Colon (tissue), 2 donors: ENCODE measurements around the gene C2orf72.
"Not testable (repeated sequence)": the region's sequence is repeated elsewhere in the genome, so short reads cannot be mapped to it uniquely, and the experiment has no call there.

Experiments
- FAIRE-seq: peaks from 2 replicates; lab custom pipeline; 2012; peaks lifted over from hg19 to GRCh38; lab: Jason Lieb, UNC
- donor health status: control.
- donor health status: control.

Gene C2orf72

DNA sequence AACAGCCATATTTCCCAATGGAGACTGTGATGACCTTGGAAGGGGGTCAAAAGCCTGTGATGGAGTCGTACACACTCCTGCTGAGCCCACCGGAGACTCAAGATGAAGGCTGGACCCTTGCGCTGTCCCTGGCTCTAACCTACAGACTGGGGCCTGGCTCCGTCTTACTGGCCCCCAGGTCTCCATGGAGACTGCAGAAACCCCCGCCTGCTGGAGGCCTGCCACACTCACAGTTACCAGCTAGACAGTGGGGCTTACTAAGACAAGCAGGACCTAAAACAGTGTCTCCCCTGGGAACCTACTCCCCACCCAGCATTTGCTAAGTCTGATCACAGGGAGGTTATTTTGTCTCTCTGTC, 9.6 kb downstream of the C2orf72 start:
- no peak for FAIRE-seq

DNA sequence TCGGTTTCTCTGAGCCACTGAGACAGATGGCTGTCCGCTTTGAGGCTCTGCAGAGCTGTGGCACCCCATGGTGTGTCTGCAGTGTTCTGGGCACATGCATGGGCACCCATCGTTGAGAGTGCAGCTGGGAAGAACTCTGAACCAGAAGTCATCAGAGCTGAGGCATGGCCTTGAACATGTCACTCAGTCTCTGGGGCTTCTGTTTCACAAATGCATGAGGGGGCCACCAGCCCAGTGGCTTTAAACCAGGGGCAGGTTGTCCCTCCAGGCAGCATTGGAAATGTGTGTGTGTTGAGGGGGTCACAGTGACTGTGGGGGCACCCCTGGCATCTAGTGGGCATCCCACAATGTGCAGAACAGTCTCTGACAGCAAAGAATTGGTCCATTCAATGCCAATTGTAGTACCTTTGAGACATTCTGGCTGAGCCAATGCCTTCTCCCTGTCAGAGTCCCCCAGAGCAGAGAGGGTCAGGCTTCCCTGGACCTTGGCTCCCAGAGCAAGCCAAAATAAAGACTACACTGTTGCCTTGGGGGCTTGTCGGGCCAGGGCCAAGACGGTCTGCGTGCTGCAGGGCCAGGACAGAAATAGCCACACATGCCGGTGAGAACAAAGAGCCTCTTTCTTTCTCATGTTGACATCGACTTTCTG, 10.1 kb downstream of the C2orf72 start:
- FAIRE-seq: no peak

GRCh38 chr2:231047923-231048915, 10.9 kb downstream of the C2orf72 start:
- FAIRE-seq: no peak

DNA sequence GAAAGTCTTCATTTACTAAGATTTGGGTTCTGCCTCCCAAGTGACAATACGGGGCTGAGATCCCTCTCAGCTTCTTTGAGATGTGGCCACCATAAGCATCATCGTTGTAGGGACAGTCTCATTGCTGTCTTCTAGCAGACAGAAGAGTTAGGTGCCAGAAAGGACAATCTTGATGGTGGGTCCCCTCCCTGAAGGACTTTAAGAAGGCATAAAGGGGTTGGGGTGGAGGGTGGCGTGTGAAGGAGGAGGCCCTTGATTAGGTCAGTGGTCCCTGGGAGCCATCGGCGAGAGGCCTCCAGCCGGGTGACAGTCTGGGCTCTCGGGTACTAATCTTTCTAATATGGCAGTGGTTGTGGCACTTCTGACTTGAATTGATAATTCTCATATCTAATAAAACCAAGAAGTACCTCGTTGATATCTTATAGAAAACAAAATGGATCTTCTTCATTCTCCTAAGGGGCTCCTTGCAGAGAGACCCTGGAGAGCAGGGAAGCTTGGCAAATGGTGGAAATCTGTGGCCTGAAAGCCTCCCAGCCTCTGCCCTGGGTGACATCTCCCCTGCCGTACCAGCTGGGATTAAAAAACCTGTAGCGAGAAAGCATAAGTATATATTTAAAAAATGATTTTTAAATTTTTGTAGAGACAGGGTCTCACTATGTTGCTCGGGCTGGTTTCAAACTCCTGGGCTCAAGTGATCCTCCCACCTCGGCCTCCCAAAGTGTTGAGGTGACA, 12.1 kb downstream of the C2orf72 start:
- FAIRE-seq: no peak

- FAIRE-seq: no peak
Measured at GRCh38 chr2:231050018-231050901, 12.9 kb downstream of the C2orf72 start.

- no peak for FAIRE-seq
Measured at GRCh38 chr2:231051116-231051515, 13.8 kb downstream of the C2orf72 start.

DNA sequence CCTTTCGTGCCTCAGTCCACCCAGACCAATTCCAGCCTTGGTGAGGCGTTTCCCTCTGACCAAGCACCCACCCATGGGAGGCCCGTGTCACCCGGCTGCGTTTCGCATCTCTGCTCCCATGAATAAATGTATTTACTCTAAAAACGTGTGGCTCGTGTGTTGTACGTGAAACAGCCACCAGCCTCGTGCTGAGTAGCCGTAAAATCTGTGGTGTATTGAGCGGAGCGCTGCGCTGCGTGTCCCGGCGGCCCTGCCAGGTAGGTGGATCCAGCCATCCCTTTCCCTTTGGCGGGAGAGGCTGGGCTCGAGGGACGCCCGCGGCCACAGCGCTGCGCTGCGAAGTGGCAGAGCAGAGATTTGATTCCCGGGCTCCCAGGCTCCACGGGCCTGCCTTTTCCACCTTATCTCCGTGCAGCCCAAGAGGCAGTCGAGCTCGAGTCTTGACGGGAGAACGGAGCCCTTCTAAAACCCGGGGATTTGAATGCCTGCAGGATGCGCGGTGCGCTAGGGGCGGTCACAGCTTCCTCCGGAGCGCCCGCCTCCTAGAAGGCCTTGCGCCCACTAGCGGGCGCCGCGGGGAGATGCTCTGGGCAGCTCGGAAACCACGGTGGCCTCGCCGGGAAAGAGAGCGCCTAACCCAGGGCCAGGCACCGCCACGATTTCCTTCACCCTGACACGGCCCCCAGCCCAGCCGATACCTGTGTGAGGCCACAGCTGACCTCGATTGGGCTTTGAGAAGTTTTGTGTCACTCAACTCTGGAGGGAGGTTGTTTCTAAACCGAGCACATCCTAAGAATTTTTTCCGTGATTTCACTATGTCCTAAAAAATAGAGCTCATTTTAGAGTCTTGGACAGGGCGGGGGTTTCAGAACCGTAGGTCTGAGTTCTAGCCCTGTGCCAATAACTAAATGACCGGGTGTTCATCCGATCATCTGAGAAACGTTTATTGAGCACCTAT, 15.4 kb downstream of the C2orf72 start:
- no peak for FAIRE-seq

- no peak for FAIRE-seq
Measured at GRCh38 chr2:231053846-231054245, 16.5 kb downstream of the C2orf72 start.

DNA sequence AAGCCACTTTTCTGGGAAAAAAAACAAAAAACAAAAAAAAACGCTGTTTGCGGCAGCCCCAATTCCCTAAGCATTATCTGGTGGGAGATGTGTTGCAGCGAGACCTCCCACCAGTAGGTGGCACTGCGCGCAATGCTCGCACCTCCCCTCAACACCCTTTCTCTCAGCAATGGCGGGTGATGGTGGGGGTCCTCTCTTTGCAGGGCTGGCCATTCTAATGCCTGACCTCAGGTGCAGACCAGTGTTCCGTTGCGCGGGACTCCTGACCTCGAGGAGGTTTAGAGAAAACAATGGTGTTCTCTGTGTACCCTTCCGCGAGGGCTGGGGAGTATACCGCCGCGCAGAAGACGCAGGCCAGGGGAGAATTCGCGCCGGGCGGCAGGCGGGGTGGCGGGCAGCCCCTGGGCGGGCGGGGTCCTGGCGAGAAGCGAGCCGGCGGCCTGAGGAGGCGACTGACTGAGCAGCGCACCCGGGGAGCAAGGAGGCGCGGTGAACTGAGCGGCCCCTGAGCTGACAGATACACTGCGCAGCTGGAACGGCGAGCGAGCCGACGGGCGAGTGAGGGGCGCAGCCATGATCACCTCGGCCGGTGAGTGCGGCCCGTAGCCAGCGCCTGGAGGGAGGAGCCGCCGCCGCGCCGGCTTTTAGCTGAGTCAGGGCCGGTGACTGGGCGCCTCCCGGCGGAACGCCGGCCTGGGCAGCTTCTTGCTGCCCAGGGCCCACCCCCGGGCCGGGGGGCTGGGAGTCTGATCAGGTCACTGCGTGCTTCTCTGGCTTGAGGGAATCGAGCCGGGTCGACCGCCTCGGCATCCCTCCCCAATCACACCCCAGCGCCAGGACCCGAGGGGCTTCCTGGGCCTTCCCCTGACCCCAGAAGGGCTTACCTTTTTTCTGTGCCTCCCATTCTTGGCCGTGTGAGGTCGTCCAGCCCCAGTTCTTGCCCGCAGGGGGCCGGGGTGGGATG, 19.4 kb downstream of the C2orf72 start, which contains the start of gene PSMD1:
Gene PSMD1 (plus strand): TSS at position 415 of the 964 bp plus-strand sequence. CDS start 159 bp downstream, at position 574.
- FAIRE-seq: no peak

DNA sequence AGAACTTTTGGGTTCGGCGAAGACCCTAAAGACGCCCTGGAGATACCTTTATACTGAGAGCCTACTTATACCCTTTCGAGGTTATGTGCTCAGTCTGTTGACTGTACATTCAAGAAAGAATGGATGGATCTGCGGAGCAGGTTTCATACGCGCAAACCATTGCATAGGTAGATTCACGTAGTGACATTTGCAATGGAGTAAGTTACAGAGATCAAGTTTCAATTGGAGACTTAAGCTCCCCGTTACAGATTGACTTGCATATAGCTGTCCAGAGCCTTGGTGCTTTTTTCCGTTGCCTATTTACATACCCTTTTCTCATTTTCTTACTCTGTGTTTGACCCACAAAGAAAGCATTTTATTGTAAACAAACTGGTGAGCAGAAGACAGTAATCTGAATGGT, 20.3 kb downstream of the C2orf72 start:
- no peak for FAIRE-seq

GRCh38 chr2:231058761-231059550, 21.6 kb downstream of the C2orf72 start:
- FAIRE-seq: no peak

DNA sequence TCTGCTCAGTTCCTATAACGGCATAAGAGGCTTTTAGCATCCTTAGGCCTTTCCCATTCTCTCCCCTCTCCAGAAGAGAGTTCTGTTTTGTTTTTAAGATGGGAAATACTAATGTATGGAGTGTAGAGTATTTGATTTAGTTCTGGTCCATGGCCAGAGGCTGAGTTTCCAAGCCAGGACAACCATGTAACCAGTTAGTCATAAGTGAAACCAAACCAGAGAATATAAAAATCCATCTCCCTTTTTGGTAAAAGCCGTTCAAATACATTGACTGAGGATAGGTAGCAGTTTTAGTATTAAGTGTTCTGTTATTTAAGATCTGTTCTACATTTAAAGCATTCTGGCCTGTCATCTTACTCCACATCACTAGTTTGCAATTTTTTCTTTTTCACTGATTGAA, 22.4 kb downstream of the C2orf72 start:
- no peak for FAIRE-seq

DNA sequence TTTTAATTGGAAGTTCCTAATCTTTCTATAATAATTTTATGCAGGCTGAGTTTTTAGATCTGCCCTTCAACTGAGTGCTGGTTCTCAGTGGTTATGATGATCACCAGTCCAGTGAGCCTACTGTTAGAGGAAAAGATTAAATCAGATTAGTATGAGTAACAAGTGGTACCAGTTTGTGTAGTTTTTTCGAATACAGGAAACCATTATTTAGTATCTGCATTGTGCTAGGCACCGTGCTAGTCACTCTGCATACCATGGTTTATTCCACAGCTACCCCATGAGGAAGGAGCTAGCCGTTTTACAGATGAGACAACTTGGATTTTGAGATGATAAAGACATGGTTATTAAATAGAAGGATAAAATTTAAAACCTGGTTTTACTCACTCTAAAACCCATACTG, 25.5 kb downstream of the C2orf72 start:
- FAIRE-seq: no peak

DNA sequence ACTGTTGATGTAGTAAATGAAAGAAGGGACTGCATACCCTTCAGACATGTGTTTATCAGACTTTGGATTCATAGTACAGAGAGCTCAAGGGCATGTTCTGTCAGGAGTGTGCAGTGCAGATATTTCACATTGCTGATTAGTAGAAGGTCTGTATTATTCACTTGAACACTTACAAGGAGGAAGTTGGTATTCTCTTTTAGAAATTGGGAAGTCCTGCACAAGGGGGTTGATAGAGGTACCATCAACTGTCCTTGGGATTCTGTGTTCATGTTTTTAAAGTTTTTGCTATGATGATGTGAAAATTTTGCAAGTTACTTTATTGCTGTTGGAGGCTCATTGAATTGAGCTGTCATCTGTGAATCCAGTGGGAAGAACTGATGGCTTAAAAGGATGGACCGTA, 26.0 kb downstream of the C2orf72 start:
- FAIRE-seq: no peak

DNA sequence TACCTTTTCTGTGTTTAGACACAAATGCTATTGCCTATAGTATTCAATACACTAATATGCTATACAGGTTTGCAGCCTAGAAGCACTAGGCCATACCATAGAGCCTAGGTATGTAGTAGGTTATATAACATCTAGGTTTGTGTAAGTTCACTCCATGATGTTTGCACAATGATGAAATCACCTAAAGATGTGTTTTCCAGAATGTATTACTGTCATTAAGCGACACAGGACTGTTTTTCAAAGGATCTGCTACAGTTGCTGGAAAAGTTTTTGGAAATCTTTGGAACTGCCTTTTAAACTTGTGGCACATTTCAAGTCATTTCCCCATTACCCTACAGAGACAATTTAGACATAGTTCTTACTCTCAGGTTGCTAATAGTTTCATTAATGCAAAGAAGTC, 28.6 kb downstream of the C2orf72 start:
- no peak for FAIRE-seq

DNA sequence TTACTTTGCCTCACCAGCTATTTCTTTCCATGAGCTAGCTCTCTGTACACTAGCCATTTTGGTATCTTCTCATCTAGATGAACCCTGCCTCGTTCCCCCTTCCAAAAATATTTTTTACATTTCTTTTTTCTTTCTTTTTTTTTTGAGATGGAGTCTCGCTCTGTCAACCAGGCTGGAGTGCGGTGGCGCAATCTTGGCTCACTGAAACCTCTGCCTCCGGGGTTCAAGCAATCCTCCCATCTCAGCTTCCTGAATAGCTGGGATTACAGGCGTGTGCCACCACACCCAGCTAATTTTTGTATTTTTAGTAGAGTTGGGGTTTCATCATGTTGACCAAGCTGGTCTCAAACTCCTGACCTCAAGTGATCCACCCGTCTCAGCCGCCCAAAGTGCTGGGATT, 30.2 kb downstream of the C2orf72 start:
- not testable (repeated sequence) for FAIRE-seq

- FAIRE-seq: no peak
Measured at GRCh38 chr2:231068525-231069222, 31.4 kb downstream of the C2orf72 start.
